ENCODE measurements around the gene ADM2. TPM values are rescaled to one million over a fixed set of nuclear protein-coding genes. Genes with fewer than 3 reads are reported as not detected.

ADM2 gene
- total and polyA plus RNA-seq, 2 of the 13 experiments (the other 11 are each of a cell fraction or from before 2014, with no cell fraction given), result 1.2 to 3.0 TPM

DNA sequence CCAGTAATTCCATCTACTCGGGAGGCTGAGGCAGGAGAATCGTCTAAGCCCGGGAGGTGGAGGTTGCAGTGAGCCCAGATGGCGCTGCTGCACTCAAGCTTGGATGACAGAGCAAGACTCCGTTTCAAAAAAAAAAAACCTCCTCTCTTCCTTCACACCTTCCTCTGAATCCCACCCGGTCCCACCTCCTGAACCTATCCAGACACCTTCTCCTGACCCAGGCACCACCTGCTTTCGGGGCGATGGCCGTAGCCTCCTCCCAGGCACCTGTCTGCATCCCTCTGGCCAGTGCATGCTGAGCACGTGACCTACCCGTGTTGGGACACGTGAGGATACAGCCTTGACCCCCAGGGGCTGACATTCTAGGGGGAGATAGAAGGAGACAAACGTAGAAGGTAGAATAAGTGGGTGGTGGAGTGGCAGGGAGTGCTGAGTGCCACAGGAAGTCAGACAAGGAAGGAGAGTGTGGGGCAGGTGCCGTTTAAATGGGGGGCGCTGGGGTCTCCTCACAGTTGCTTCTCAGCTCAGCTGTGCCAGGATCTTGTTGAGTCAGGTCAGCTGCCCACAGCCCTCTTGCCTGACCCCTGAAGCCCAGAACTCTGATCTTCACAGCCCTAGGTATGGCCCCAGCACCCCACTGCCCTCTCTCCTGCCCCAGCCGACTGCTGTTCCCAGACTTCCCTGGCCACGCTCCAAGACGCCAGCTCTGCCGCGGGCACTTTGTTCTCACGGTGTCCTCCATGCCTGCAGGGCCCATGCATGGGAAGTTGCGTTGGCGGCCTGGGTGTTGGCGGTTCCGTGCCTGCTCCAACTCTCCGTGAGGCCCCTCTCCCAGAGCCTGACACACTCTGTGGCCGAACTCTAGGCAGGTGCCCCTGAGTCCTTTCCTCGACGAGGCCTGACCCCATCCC is 4.1 kb downstream of the ADM2 start (continued):
- TF ChIP-seq, protein P1, sequence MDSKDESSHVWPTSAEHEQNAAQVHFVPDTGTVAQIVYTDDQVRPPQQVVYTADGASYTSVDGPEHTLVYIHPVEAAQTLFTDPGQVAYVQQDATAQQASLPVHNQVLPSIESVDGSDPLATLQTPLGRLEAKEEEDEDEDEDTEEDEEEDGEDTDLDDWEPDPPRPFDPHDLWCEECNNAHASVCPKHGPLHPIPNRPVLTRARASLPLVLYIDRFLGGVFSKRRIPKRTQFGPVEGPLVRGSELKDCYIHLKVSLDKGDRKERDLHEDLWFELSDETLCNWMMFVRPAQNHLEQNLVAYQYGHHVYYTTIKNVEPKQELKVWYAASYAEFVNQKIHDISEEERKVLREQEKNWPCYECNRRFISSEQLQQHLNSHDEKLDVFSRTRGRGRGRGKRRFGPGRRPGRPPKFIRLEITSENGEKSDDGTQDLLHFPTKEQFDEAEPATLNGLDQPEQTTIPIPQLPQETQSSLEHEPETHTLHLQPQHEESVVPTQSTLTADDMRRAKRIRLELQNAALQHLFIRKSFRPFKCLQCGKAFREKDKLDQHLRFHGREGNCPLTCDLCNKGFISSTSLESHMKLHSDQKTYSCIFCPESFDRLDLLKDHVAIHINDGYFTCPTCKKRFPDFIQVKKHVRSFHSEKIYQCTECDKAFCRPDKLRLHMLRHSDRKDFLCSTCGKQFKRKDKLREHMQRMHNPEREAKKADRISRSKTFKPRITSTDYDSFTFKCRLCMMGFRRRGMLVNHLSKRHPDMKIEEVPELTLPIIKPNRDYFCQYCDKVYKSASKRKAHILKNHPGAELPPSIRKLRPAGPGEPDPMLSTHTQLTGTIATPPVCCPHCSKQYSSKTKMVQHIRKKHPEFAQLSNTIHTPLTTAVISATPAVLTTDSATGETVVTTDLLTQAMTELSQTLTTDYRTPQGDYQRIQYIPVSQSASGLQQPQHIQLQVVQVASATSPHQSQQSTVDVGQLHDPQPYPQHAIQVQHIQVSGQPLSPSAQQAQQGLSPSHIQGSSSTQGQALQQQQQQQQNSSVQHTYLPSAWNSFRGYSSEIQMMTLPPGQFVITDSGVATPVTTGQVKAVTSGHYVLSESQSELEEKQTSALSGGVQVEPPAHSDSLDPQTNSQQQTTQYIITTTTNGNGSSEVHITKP (CRISPR knock-in tag; IDR thresholded peaks at IDR 0.05; ENCODE audit: low read depth), result peak; percentile 29; the same call in 1 of the 2 replicates
- TF ChIP-seq SYNCRIP (IDR thresholded peaks at IDR 0.05; ENCODE audit: insufficient read depth, low read depth, low read length) (no peak), ZNF329 (CRISPR knock-in tag; IDR thresholded peaks at IDR 0.05; ENCODE audit: low read depth) (no peak), IRF2 (CRISPR knock-in tag; IDR thresholded peaks at IDR 0.05) (peak; percentile 58; the same call in 1 of the 2 replicates), RFX1 (IDR thresholded peaks at IDR 0.05) (no peak), KDM5B (CRISPR knock-in tag; IDR thresholded peaks at IDR 0.05; ENCODE audit: borderline replicate concordance) (peak; percentile 50; the same call in 1 of the 2 replicates), ZNF589 (CRISPR knock-in tag; conservative IDR thresholded peaks at IDR 0.05) (peak; percentile 56; the same call in 1 of the 2 replicates), ZKSCAN1 (IDR thresholded peaks at IDR 0.05; ENCODE audit: low read length) (no peak), AGO1 (IDR thresholded peaks at IDR 0.05; ENCODE audit: low read depth, low read length, poor library complexity, severe bottlenecking) (peak; percentile 97), FOXM1 (CRISPR knock-in tag; IDR thresholded peaks at IDR 0.05) (no peak), ZNF235 (CRISPR knock-in tag; IDR thresholded peaks at IDR 0.05; ENCODE audit: borderline replicate concordance) (no peak)
- TF ChIP-seq, protein P2, sequence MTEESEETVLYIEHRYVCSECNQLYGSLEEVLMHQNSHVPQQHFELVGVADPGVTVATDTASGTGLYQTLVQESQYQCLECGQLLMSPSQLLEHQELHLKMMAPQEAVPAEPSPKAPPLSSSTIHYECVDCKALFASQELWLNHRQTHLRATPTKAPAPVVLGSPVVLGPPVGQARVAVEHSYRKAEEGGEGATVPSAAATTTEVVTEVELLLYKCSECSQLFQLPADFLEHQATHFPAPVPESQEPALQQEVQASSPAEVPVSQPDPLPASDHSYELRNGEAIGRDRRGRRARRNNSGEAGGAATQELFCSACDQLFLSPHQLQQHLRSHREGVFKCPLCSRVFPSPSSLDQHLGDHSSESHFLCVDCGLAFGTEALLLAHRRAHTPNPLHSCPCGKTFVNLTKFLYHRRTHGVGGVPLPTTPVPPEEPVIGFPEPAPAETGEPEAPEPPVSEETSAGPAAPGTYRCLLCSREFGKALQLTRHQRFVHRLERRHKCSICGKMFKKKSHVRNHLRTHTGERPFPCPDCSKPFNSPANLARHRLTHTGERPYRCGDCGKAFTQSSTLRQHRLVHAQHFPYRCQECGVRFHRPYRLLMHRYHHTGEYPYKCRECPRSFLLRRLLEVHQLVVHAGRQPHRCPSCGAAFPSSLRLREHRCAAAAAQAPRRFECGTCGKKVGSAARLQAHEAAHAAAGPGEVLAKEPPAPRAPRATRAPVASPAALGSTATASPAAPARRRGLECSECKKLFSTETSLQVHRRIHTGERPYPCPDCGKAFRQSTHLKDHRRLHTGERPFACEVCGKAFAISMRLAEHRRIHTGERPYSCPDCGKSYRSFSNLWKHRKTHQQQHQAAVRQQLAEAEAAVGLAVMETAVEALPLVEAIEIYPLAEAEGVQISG (CRISPR knock-in tag; IDR thresholded peaks at IDR 0.05), result peak; percentile 59
- TF ChIP-seq, protein P3, sequence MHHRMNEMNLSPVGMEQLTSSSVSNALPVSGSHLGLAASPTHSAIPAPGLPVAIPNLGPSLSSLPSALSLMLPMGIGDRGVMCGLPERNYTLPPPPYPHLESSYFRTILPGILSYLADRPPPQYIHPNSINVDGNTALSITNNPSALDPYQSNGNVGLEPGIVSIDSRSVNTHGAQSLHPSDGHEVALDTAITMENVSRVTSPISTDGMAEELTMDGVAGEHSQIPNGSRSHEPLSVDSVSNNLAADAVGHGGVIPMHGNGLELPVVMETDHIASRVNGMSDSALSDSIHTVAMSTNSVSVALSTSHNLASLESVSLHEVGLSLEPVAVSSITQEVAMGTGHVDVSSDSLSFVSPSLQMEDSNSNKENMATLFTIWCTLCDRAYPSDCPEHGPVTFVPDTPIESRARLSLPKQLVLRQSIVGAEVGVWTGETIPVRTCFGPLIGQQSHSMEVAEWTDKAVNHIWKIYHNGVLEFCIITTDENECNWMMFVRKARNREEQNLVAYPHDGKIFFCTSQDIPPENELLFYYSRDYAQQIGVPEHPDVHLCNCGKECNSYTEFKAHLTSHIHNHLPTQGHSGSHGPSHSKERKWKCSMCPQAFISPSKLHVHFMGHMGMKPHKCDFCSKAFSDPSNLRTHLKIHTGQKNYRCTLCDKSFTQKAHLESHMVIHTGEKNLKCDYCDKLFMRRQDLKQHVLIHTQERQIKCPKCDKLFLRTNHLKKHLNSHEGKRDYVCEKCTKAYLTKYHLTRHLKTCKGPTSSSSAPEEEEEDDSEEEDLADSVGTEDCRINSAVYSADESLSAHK (CRISPR knock-in tag; IDR thresholded peaks at IDR 0.05; ENCODE audit: borderline replicate concordance), result no peak
- TF ChIP-seq, protein P4, sequence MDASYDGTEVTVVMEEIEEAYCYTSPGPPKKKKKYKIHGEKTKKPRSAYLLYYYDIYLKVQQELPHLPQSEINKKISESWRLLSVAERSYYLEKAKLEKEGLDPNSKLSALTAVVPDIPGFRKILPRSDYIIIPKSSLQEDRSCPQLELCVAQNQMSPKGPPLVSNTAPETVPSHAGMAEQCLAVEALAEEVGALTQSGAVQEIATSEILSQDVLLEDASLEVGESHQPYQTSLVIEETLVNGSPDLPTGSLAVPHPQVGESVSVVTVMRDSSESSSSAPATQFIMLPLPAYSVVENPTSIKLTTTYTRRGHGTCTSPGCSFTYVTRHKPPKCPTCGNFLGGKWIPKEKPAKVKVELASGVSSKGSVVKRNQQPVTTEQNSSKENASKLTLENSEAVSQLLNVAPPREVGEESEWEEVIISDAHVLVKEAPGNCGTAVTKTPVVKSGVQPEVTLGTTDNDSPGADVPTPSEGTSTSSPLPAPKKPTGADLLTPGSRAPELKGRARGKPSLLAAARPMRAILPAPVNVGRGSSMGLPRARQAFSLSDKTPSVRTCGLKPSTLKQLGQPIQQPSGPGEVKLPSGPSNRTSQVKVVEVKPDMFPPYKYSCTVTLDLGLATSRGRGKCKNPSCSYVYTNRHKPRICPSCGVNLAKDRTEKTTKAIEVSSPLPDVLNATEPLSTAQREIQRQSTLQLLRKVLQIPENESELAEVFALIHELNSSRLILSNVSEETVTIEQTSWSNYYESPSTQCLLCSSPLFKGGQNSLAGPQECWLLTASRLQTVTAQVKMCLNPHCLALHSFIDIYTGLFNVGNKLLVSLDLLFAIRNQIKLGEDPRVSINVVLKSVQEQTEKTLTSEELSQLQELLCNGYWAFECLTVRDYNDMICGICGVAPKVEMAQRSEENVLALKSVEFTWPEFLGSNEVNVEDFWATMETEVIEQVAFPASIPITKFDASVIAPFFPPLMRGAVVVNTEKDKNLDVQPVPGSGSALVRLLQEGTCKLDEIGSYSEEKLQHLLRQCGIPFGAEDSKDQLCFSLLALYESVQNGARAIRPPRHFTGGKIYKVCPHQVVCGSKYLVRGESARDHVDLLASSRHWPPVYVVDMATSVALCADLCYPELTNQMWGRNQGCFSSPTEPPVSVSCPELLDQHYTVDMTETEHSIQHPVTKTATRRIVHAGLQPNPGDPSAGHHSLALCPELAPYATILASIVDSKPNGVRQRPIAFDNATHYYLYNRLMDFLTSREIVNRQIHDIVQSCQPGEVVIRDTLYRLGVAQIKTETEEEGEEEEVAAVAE (CRISPR knock-in tag; IDR thresholded peaks at IDR 0.05; ENCODE audit: borderline replicate concordance), result peak; percentile 53; the same call in 1 of the 2 replicates

Data from HepG2 (cell line).